OCI-M1 (cell line): ENCODE measurements around the gene MORF4L2.

Experiments
- DNase-seq: peaks from one replicate; lab custom pipeline; 2025; lab: John Stamatoyannopoulos, UW

The MORF4L2 gene, protein sequence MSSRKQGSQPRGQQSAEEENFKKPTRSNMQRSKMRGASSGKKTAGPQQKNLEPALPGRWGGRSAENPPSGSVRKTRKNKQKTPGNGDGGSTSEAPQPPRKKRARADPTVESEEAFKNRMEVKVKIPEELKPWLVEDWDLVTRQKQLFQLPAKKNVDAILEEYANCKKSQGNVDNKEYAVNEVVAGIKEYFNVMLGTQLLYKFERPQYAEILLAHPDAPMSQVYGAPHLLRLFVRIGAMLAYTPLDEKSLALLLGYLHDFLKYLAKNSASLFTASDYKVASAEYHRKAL

DNA sequence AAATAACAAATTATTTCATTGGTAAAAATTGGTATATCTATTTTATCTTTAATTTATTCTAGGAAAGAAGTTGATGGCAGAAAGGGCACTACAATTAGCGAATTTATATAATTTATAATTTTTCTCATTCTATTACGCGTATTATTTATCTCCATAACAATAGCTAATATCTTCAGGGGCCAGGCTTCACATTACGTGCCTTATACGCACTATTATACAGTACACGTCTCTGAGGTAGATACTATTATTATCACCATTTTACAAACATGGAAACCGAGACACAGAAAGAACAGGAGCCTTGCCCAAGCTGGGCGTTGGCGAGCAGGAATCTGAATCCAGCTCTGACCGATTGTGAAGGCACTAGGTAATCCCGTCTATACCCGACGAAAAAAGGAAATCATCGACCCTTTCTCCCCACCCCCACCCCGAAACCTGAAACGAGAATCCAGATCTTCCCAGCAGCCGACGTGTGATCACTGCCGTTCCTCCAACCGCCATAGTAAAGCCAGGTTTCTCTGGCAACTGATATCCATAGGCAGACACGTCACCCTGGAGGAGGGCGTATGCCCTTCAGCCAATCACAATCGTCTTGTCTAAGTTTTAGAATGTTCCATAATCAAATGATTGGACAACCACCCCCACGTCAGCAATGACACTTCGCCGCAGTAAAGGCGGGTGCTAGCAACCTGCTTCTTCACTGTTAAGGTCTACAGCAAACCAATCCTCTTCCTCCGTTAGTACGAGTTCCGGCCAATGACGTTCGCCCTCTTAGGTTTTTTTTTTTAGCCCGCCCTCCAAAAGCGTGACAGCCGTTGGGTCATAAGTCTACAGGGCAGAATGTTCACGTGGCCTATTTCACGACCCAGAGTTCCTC lies at the start of gene MORF4L2:
MORF4L2 (minus strand) TSS at position 501 of the 874 bp plus-strand sequence. CDS start 9,672 bp downstream, outside the sequence.
- DNase-seq = peak; percentile 97

- DNase-seq = no peak
These were observed 47.7 kb upstream of the MORF4L2 start for GRCh38 chrX:103734125-103734760.

DNA sequence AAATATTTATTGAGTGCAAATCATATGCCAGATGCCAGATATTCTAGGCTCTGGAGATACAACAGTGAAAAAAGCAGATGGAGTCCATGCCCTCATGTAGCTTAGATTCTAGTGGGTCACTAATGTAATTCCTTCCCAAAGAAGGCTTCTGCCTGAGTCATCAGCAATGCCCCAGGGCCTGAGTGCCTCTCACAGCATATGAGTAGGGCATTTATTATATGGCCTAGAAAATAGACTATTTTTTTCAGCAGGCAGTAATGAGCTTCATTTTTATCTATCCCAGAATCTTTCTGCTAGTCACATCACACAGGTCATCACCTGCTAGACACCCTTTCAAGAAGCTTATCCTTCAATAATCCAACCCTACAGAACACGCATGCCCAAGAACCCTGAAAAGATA lies 46.5 kb upstream of the MORF4L2 start:
- no peak for DNase-seq

DNA sequence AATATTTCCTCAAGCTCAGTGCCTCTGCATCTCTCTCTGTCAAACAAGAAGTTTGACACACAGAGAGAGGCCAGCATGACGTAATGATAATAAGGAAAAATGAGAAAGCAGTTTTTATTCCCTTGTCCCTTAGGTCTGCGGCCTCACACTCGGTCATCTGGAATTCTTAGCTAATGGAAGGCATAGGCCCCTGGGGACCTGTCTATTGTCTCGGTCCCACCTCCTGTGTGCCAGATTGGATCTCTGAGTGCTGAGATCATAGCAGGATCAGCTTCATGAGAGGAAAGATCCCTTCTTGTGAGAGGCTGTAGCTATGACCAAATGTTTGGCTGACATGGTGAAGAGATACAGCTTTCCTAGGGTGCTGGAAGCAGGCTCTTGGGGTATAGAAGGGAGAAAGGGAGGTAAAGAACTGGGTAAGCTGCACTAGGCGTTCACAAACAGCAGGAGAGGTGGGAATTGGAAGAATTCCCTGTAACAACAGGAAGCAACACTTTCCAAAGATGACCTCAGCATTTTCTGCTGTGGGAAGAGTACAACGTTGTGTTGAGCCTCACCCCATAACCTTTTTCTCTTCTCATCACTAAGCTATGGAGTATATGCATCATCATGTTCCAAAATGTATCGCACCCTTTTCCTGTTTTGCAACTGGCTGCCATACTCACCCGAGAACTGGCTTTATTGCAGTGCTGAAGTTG lies 44.4 kb upstream of the MORF4L2 start:
- no peak for DNase-seq

- peak; percentile 0 for DNase-seq
These were observed 43.8 kb upstream of the MORF4L2 start for GRCh38 chrX:103730147-103730795.

- DNase-seq = no peak
These were observed 42.5 kb upstream of the MORF4L2 start for GRCh38 chrX:103729015-103729414.

DNA sequence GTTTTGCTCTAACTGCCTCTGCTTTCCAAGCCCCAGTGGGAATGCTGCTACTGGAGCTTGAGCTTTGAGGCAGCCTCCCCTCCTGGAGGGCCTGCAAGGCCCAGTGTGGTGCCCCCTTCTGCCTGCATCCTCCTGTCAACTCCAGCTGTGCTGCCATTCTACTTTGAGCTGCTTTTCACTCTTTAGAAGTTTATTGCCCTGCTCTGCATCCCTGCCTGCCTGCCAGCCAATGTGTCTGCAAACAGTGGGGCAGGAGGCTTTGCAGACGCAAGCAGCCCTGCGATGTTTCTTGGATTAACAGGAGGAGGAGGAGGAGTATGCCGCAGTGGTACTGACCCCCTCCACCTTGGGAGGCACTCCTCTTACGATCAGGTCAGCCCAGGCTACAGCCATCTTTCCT lies 40.6 kb upstream of the MORF4L2 start:
- no peak for DNase-seq

GRCh38 chrX:103726477-103726876 lies 40.0 kb upstream of the MORF4L2 start:
- DNase-seq = no peak

DNA sequence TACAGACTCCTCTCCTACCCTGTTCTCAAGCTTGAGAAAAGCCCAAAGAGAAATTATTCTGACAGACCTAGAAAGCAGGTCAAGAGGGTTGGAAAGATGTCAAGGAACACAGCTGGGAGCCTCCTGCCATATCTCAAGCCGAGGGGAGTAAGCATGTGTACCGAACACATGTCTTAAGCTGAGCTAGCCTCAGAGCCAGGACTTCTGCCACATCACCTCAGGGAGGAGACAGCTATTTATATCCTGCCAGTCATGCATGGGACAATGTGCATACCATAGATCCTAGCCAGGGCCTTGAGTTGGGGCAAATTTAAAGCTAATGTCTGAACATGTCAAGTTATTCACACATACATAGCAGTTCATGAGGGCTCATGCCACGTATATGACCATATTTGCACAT lies 36.0 kb upstream of the MORF4L2 start:
- no peak for DNase-seq

DNA sequence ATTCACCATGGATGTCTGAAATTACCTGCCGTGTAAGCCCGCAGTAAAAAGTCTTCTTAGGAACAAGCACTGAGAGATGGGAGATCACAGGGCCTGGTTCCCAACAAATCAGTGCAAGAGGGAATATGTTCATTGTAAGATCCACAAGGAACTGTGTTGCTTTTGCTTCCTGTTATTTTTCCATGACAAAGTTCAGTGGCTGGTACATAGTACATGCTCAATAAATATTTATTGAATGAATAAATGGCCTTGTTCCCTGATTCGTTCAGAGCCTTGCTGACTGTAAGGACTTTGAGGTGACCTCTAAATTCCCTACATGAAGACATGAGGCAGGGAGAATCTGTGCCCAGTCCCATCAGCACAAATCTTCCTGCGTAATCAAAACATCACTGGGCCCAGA lies 31.6 kb upstream of the MORF4L2 start:
- DNase-seq = no peak

- no peak for DNase-seq
These were observed 30.5 kb upstream of the MORF4L2 start for GRCh38 chrX:103716962-103717361.

GRCh38 chrX:103710609-103711008 lies 24.1 kb upstream of the MORF4L2 start, which contains the start of gene TMEM31:
Gene TMEM31, plus strand, starts transcription at chrX:103710909. Its CDS starts 1,350 bp downstream, at chrX:103712259.
- DNase-seq = no peak

- no peak for DNase-seq
These were observed 18.4 kb upstream of the MORF4L2 start for GRCh38 chrX:103704863-103705262.

DNA sequence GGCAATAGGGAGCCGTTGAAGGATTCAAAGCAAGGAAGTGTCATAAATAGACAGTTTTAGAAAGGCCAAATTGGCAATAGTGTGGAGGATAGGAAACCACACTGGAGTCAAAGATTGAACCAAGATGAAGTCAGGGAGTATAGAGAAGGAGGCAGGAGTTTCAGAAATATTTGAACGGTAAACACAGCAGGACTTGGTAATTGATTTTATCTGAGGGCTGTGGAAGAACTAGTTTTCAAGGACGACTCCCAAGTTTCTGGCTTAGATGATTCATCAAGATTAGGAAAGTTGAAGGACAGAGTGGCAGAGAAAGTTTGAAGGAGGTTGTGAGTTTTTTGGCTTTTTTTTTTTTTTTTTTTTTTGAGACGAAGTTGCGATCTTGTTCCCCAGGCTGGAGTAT lies 12.7 kb upstream of the MORF4L2 start:
- DNase-seq = no peak

DNA sequence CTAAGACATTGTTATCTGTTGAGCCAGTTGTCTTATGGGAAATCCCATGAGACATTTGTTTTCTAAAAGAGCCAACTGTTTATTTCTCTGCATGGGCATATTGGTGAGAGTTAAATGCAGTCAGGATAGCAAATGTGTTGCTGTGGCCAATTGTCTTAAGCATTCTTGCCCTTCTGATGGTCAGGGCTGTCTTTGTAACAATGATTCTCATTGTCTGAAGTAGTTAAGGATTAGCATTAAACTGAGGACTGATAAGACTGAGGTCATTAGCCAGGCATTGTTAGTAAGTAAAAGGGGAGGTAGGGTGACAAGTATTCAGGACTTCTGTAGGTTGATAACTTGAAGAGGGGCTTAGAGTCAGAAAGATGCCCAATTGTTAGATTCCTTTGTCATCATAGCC lies 11.2 kb upstream of the MORF4L2 start:
- DNase-seq = no peak

DNA sequence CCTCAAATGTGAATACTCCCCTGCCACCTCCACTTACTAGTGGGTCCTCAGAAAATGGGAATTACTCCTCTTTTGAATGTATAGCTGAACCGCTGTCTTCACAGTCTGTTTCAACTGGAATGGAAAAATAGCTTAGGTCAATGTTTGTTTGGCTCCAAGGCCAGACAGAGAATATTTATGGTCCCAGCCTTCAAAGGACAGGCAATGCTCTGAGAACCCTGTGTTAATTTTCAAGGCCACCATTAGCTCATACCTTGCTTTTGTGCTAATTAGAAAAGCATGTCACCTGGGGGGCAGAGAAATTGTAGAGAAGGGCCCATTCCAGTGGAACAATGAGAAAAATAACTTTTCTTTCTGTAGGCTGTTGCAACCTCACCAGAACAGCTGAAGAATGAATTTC lies 4.6 kb upstream of the MORF4L2 start:
- DNase-seq = no peak

- peak; percentile 41 for DNase-seq
These were observed 2.4 kb upstream of the MORF4L2 start for GRCh38 chrX:103688946-103689345.

GRCh38 chrX:103687696-103688201 lies 1.2 kb upstream of the MORF4L2 start:
- DNase-seq = peak; percentile 87

- DNase-seq = peak; percentile 91
These were observed 685 bp upstream of the MORF4L2 start for GRCh38 chrX:103687073-103687695.

DNA sequence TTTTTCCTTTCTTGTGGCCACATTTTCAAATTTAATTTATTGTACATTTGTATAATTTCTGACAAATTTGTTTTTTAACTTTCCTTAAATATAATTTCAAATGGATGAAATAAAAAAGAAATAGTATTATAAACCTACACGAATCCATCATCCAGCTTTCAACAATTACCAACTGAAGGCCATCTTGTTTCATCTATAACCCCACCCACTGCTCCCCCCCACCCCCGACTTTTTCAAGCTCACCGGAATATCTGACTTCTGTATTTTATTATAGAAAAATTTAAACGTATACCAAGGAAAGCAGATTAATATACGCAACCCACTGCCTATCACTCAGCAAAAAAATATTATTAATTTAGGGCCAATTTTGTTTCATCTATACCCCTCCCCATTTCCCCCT lies 1.1 kb downstream of the MORF4L2 start:
- DNase-seq = no peak

GRCh38 chrX:103681443-103681842 lies 5.1 kb downstream of the MORF4L2 start:
- no peak for DNase-seq
